Adrenal gland (tissue), 12 donors: ENCODE data around the gene ZYX. TPM values are rescaled to one million over a fixed set of nuclear protein-coding genes. Genes with fewer than 3 reads are reported as not detected.

Experiments
- DNase-seq, 7 donors: peaks; one replicate each; pipeline ENCODE4 v3.0.0-alpha.2; 2019 to 2020
- H3K27ac ChIP-seq, 5 donors: fragments of 200-600 bp; sonication (generic) in 4 of 5; 1 replicate in 3 of 5; 2 replicates in 2 of 5; pipeline versions ENCODE4 v1.5.1 to v1.8.0; 2016 to 2020; ENCODE audit warnings: mild to moderate bottlenecking in 1 of 5
- H3K27me3 ChIP-seq: fragments of 200-600 bp; 2 replicates; pipeline ENCODE4 v1.8.0; 2021
- H3K36me3 ChIP-seq, 2 donors: fragments of 200-600 bp; replicated peaks in 1 of 2; 1 replicate in 1 of 2; 2 replicates in 1 of 2; pipeline versions ENCODE4 v1.5.1 to v1.8.0; 2018 to 2022
- H3K4me1 ChIP-seq, 2 donors: fragments of 200-600 bp; replicated peaks in 1 of 2; 1 replicate in 1 of 2; 2 replicates in 1 of 2; pipeline versions ENCODE4 v1.5.1 to v1.8.0; 2018 to 2021
- H3K4me3 ChIP-seq, 4 donors: fragments of 200-600 bp; sonication (generic) in 3 of 4; one replicate each; pipeline ENCODE4 v1.5.1; 2016 to 2018
- H3K9me3 ChIP-seq, 3 donors: fragments of 200-600 bp; sonication (generic) in 1 of 3; replicated peaks in 1 of 3; 1 replicate in 2 of 3; 2 replicates in 1 of 3; pipeline versions ENCODE4 v1.5.1 to v1.8.0; 2016 to 2021
- CTCF ChIP-seq, 6 experiments: fragments of 450-650 bp in 4 of 6; fragments of 200-600 bp in 2 of 6; sonication (generic) in 1 of 6; IDR thresholded peaks; 1 replicate in 5 of 6; 2 replicates in 1 of 6; pipeline versions ENCODE4 v1.5.1 to v1.8.0; 2016 to 2021; ENCODE audit warnings: antibody characterized with exemption in 6 of 6, mild to moderate bottlenecking in 2 of 6, moderate library complexity in 1 of 6
- POLR2A ChIP-seq, 2 donors: fragments of 450-650 bp; IDR thresholded peaks; one replicate each; pipeline ENCODE4 v1.6.1; 2017; ENCODE audit warnings: antibody characterized with exemption in 2 of 2, mild to moderate bottlenecking in 2 of 2, moderate library complexity in 1 of 2
- WGBS, 4 donors: extraction: QIAGEN DNeasy Blood & Tissue Kit in 2 of 4; methylation state at CpG; one replicate each; pipeline versions ENCODE4 v1.1.5 to v1.1.7; 2013 to 2017; 5-methylcytosine and 5-hydroxymethylcytosine counted together
- intact Hi-C, 2 donors: fragments of 100-400 bp; cut with DNase I; formaldehyde crosslinking; loops; one replicate each; pipeline versions ENCODE4 v1.14.1 to v1.15.0; 2022 to 2023
- polyA plus RNA-seq, 3 donors: library from polyadenylated mRNA; stranded (reverse); fragments of 200-250 nt in 2 of 3; fragments of 350-450 nt in 1 of 3; fragmentation: Illumina TruSeq in 1 of 3; extraction: RNeasy Lipid Tissue Mini Kit (QIAGEN cat#74804) in 1 of 3; gene quantifications; one replicate each; pipeline ENCODE4 v1.2.3, GENCODE V29; 2013 to 2014
- total RNA-seq, 9 donors: library from RNA; depleted of rRNA in 4 of 9; stranded (reverse); fragments of >200 nt in 4 of 9; fragments of 120-200 nt in 1 of 9; fragmentation: NEBNext Ultra II Directional in 1 of 9; extraction: Animal tissue kit (Norgen Biotek cat#: 25700) in 1 of 9; gene quantifications; one replicate each; pipeline versions ENCODE4 v1.1.0 to v1.2.4, GENCODE V29; 2013 to 2023
- donor health status: healthy with polysubstance abuse.
- donor health status: Bipolar disorder and iron deficiency.
- donor health status: DM: yes; HTN: yes; CAD: no.
- donor health status: DM: no; HTN: no; CAD: no.
- donor health status: DM: no; HTN: no; CAD: no.
- donor health status: DM: yes; HTN: yes; CAD: no.

Gene ZYX
- total and polyA plus RNA-seq, 12 donors: 5.0 to 152 (median 77.1) TPM

GRCh38 chr7:143426479-143427142 is 45.5 kb downstream of the ZYX start:
- TF ChIP-seq CTCF (IDR thresholded peaks at IDR 0.05): no peak
- no peak for TF ChIP-seq POLR2A (IDR thresholded peaks at IDR 0.05)
- 90 to 95% (median 94%) methylated on average over 2 of the region's 2 CpGs for WGBS, 4 donors
- no peak overlapping the region for H3K4me3 ChIP-seq
- H3K27ac ChIP-seq: no peak overlapping the region
- H3K9me3 ChIP-seq: no peaks in the 10 kb centered on the region
- no peak for DNase-seq
- H3K36me3 ChIP-seq: no peaks in the 10 kb centered on the region
- intact Hi-C loops: no loop called here
- H3K4me1 ChIP-seq: no peaks in the 10 kb centered on the region
- no peaks in the 10 kb centered on the region for H3K27me3 ChIP-seq

- TF ChIP-seq POLR2A (IDR thresholded peaks at IDR 0.05) (no peak), CTCF (IDR thresholded peaks at IDR 0.05) (no peak)
These were observed 48.9 kb downstream of the ZYX start for GRCh38 chr7:143429770-143430698.

GRCh38 chr7:143431109-143431508 is 50.0 kb downstream of the ZYX start:
- Histone ChIP-seq H3K27me3 (no peaks in the 10 kb centered on the region), H3K4me1 (no peaks in the 10 kb centered on the region), H3K9me3 (no peaks in the 10 kb centered on the region), H3K36me3 (no peaks in the 10 kb centered on the region), H3K4me3 (no peak overlapping the region), H3K27ac (no peak overlapping the region)
- no peak for DNase-seq
- TF ChIP-seq POLR2A (IDR thresholded peaks at IDR 0.05) (no peak), CTCF (IDR thresholded peaks at IDR 0.05) (no peak)
- WGBS, 4 donors: 38 to 82% (median 65%) methylated on average over 2 of the region's 2 CpGs
- intact Hi-C loops: no loop called here

More at GRCh38 chr7:143429770-143430698, 48.9 kb downstream of the ZYX start:
- no peak for DNase-seq
- Histone ChIP-seq H3K4me3 (no peak overlapping the region), H3K27ac (no peak overlapping the region), H3K4me1 (no peaks in the 10 kb centered on the region), H3K36me3 (no peaks in the 10 kb centered on the region), H3K27me3 (no peaks in the 10 kb centered on the region), H3K9me3 (no peaks in the 10 kb centered on the region)
- 68 to 74% (median 71%) methylated on average over 10 of the region's 10 CpGs for WGBS, 4 donors
- intact Hi-C loops: no loop called here

GRCh38 chr7:143433759-143434158 is 52.6 kb downstream of the ZYX start:
- Histone ChIP-seq H3K4me3 (no peak overlapping the region), H3K27me3 (no peaks in the 10 kb centered on the region), H3K9me3 (no peaks in the 10 kb centered on the region), H3K4me1 (no peaks in the 10 kb centered on the region), H3K36me3 (no peaks in the 10 kb centered on the region), H3K27ac (no peak overlapping the region)
- TF ChIP-seq CTCF (IDR thresholded peaks at IDR 0.05): no peak
- TF ChIP-seq POLR2A (IDR thresholded peaks at IDR 0.05): no peak
- 59 to 74% (median 67%) methylated on average over 4 of the region's 4 CpGs for WGBS, 4 donors
- DNase-seq: no peak
- intact Hi-C loops: no loop called here
